NCI-H2107 treated with DMSO at 0.1 percent for 48 hours (cell line): Measurements from ENCODE around the gene EFEMP2.
"Not testable (repeated sequence)": the region's sequence is repeated elsewhere in the genome, so short reads cannot be mapped to it uniquely, and the experiment has no call there.

ENCODE experiments used
- DNase-seq: peaks from one replicate; lab custom pipeline; 2025; ENCODE audit not compliant: unreplicated experiment; lab: John Stamatoyannopoulos, UW

The EFEMP2 gene

DNA sequence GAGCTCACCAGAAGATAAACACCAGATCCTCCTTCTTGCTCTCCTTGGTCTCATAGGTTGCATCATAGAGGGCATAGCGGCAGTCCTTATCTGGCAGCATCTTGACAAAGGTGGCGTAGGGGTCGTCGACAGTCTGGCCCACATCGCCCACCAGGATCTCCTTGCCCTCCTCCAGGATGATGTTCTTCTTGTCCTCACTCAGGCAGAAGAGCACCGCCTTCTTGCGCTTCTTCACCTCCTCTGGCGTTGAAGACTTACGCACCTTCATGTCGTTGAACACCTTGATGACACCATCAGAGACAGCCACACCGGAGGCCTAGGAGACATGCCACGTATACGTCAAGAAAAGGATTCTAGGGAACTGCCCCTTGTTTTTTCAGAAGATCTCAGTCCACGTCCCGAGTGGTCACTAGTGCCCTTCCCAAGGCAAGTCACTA lies 16.7 kb downstream of the EFEMP2 start:
- no peak for DNase-seq

- no peak for DNase-seq
Observed at GRCh38 chr11:65854852-65855837, 17.5 kb downstream of the EFEMP2 start.

GRCh38 chr11:65854161-65854592 lies 18.4 kb downstream of the EFEMP2 start:
- no peak for DNase-seq

DNA sequence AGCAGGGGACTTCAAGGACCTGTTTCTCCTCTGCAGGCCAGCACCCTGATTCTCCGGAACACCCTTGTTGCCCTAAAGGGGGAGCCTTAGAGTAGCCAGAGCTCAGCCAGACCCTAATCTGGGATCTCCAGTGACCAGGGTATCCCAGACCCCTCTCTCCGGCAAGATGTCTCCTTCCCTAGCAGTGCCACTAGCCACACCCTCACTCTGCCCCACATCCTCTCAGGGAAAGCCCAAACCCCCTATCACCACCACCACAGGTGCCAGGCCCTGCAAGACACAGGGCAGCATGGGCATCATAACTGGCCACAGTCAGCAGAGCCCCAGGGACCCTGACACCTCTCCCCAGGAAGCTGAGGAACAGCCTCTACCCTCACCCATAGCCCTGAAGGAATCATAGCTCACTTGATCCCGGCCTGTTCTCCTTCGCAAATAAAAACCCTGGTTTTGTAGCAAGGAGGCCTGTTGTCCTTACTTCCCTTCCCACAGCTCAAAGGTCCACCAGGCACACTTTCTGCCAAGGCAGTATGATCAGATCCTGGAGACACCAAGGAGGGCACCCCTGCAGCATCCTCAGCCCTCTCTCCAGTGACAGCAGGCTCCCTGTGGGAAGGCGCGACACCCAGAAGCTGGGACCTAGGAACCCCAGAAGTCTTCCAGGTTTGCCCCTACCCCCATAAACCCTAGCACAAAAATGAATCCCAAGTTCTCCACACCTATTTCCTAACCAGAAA lies 19.2 kb downstream of the EFEMP2 start:
- DNase-seq, result no peak

- no peak for DNase-seq
Observed at GRCh38 chr11:65852508-65853245, 19.9 kb downstream of the EFEMP2 start.

DNA sequence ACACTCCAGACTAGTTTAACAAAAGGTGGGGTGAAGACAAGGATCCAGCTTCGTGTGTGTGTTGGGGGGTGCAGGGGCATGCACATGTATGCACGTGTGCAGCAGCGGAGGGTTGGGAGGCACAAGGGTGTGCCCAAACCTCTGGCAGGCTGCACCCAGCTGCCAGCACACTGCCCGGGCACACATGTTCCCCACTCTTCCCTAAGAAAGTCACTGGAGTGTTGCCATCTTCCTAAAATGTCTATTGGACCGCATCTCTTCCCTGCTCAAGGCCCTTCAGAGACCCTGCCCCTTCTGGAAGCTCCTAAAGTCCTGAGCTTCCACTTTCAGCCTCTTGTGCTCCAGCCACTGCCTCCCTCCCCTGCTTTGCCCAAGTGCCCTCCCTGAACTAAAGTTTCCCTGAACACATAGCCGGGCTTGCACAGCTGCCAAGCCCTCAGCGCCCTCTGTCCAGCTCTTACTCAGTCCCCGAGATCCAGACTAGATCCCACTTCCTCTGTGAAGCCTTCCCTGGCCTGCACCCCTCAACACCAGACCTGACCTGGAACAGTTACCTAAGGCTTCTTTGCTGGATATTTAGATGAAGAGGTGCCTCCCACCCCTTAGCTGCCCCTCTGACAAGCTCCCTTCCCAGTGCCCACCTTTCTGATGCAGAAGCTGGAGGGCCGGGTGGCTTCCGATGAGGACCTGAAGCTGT lies 20.6 kb downstream of the EFEMP2 start:
- no peak for DNase-seq

DNA sequence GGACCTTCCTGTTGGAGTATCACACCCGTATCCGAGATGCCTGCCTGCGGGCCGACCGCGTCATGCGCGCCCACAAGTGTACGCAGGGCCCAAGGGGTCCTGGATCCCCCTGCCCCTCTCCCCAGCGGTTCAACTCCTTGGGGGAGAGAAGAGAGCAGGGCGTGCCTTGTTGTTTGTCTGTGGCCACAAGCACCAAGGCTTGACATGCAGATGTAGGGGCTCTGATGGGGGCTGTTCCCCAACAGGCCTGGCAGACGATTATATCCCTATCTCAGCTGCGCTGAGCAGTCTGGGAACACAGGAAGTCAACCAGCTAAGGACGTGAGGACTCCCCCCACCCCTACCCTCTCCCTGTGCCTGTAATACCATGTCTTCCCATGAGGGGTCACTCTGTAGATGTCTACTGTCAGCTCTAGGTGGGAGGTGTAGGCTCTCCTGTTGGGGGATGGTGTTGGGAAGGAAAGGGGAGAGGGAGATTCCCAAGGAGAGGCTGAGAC lies 21.5 kb downstream of the EFEMP2 start:
- no peak for DNase-seq

GRCh38 chr11:65850217-65851082 lies 22.1 kb downstream of the EFEMP2 start:
- DNase-seq, result no peak

- no peak for DNase-seq
Observed at GRCh38 chr11:65849771-65850216, 22.8 kb downstream of the EFEMP2 start.

DNA sequence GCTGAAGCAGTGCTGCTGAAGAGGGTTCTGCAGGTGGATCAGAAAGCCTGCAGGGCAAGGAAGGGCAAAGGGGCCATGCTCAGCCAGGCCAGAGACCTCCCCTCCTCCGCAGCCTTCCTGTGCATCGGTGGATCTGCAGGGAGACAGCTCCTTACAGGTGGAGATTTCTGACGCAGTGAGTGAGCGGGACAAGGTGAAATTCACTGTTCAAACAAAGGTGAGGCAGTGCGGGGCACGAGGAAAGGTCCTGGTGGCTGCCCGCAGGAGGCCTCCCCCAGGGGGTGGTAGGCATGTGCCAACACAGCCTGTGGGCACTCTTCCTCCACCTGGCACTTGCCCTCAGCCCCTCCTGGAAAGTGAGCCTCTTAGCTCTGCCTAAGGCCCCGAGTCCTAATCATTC lies 23.2 kb downstream of the EFEMP2 start:
- no peak for DNase-seq

GRCh38 chr11:65848693-65849092 lies 23.9 kb downstream of the EFEMP2 start:
- DNase-seq, result not testable (repeated sequence)

DNA sequence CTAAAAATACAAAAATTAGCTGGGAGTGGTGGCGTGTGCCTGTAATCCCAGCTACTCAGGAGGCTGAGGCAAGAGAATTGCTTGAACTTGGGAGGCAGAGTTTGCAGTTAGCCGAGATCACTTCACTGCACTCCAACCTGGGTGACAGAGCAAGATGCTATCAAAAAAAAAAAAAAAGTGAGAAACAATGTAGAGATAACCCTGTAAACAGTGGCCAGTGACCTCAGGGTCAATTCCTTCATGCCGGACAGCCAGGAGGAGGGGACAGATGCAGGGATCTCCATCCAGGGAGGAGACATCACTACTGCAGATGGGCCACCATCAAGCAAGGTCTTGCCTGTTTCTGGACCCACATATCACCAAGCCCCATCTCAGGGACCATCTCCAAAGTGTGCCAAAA lies 24.9 kb downstream of the EFEMP2 start:
- DNase-seq, result no peak

- no peak for DNase-seq
Observed at GRCh38 chr11:65844231-65844872, 28.2 kb downstream of the EFEMP2 start.

DNA sequence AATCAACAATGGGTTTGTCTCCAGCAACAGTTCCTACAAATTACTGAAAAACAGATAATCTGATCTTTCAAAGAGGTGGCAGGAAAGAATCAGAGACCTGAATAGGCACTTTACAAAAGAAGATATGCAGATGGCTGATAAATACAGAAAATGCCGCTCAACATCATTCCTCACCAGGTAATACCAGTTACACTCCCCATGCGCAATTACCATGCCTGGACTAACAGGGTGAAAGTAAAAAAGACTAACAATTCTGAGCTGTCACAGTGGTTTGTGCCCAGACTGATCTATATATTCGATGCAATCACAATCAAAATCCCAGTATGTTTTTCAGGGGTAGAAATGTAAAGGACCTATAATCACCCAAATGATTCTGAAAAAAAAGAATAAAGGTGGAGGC lies 28.8 kb downstream of the EFEMP2 start:
- DNase-seq, result no peak

- no peak for DNase-seq
Observed at GRCh38 chr11:65842144-65842543, 30.5 kb downstream of the EFEMP2 start.

GRCh38 chr11:65834202-65834601 lies 38.4 kb downstream of the EFEMP2 start:
- DNase-seq, result no peak

DNA sequence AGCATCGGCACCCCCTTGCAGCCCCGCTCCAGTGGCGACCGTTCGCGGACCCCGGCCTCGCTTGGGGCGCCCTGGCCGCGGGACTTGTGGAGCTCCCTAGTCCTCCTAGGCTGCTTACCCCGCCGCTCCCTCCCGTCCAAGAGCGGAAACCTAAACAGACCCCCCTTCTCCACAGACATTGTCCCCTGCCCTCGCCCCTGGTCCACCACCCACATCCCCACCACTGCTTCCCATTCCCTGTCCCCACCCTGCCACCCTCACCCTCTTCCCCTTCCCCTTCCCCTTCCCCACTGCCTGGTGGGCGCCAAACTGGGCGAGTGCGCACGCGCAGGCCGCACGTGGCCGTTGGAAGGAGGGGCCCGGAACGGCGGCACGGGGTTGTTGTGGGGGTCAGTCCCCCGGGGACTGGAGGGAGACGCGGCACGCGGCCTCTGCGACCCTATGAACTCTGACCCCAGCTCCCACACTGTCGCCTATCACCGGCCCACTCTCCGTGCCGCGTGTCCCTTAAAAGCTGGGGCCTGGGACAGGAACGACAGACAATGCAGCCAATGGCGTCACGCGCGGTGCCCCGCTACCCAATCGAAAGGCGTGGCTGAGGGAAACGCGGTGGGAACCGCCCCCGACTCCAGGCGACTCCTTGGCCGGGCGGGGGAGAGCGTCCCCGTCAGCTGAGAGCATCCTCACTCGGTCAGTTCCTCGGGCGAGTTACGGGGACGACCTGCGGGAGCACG lies 39.1 kb downstream of the EFEMP2 start, which contains the start of gene SNX32:
SNX32 (plus strand) TSS at position 667 of the 734 bp plus-strand sequence. CDS start 103 bp downstream, outside the sequence.
- peak; percentile 54 for DNase-seq

- DNase-seq, result not testable (repeated sequence)
Observed at GRCh38 chr11:65832231-65832630, 40.4 kb downstream of the EFEMP2 start.
